Smooth muscle cell (in vitro differentiated cells): ENCODE data around the gene TECPR2. TPM values are rescaled to one million over a fixed set of nuclear protein-coding genes. Genes with fewer than 3 reads are reported as not detected.

ENCODE experiments used
- DNase-seq: peaks from one replicate; lab custom pipeline; 2025; ENCODE audit not compliant: unreplicated experiment; lab: John Stamatoyannopoulos, UW
- H2AFZ ChIP-seq: fragments of 200-600 bp; sonication (generic); 2 replicates; pipeline ENCODE4 v1.6.0; 2016; ENCODE audit warnings: antibody characterized with exemption, low read depth, mild to moderate bottlenecking
- H3F3A ChIP-seq: fragments of 200-600 bp; sonication (generic); 2 replicates; pipeline ENCODE4 v1.6.0; 2017; ENCODE audit warnings: antibody characterized with exemption, low read depth
- H3K27ac ChIP-seq: fragments of 200-600 bp; sonication (generic); 2 replicates; pipeline ENCODE4 v1.5.1; 2016; ENCODE audit warnings: low read depth, mild to moderate bottlenecking
- H3K27me3 ChIP-seq: fragments of 200-600 bp; sonication (generic); 2 replicates; pipeline ENCODE4 v1.6.1; 2016; ENCODE audit warnings: low read depth, mild to moderate bottlenecking
- H3K36me3 ChIP-seq: fragments of 200-600 bp; sonication (generic); 2 replicates; pipeline ENCODE4 v1.5.1; 2016; ENCODE audit warnings: low read depth
- H3K4me1 ChIP-seq: fragments of 200-600 bp; sonication (generic); 2 replicates; pipeline ENCODE4 v1.5.1; 2016; ENCODE audit warnings: low read depth
- H3K4me2 ChIP-seq: fragments of 200-600 bp; sonication (generic); 2 replicates; pipeline ENCODE4 v1.6.0; 2016; ENCODE audit warnings: mild to moderate bottlenecking
- H3K4me3 ChIP-seq: fragments of 200-600 bp; sonication (generic); 2 replicates; pipeline ENCODE4 v1.5.1; 2016; ENCODE audit warnings: mild to moderate bottlenecking
- H3K79me2 ChIP-seq: fragments of 200-600 bp; sonication (generic); 2 replicates; pipeline ENCODE4 v1.6.0; 2016; ENCODE audit warnings: low read depth, mild to moderate bottlenecking
- H3K9ac ChIP-seq: fragments of 200-600 bp; sonication (generic); 2 replicates; pipeline ENCODE4 v1.6.0; 2016; ENCODE audit warnings: low read depth
- H3K9me3 ChIP-seq: fragments of 200-600 bp; sonication (generic); replicated peaks from 2 replicates; pipeline ENCODE4 v1.5.1; 2016; ENCODE audit warnings: low read depth
- H4K20me1 ChIP-seq: fragments of 200-600 bp; sonication (generic); 2 replicates; pipeline ENCODE4 v1.6.0; 2016; ENCODE audit warnings: low read depth
- CTCF ChIP-seq: fragments of 200-600 bp; sonication (generic); IDR thresholded peaks from 2 replicates; pipeline ENCODE4 v1.5.1; 2017; ENCODE audit warnings: borderline replicate concordance, mild to moderate bottlenecking, antibody characterized with exemption; ENCODE audit not compliant: insufficient read depth, poor library complexity, severe bottlenecking
- WGBS: methylation state at CpG from one replicate; pipeline ENCODE4 v1.1.7; 2016; ENCODE audit warnings: low lambda C conversion rate; 5-methylcytosine and 5-hydroxymethylcytosine counted together
- polyA plus RNA-seq: library from polyadenylated mRNA; unstranded; fragments of >200 nt; fragmentation: Nextera tagmentation; extraction: Ambion mirVana; gene quantifications from 2 replicates; pipeline ENCODE4 v1.2.1, GENCODE V29; 2016
- total RNA-seq: library from RNA; depleted of rRNA; stranded (reverse); fragments of >200 nt; gene quantifications from 2 replicates; pipeline ENCODE4 v1.2.3, GENCODE V29; 2014

The TECPR2 gene
- total and polyA plus RNA-seq, 2 experiments from 2014 or later: 11.0 to 12.2 TPM

- no peak for TF ChIP-seq CTCF
- no peak overlapping the region for H3K4me2 ChIP-seq
- no peak overlapping the region for H3K4me3 ChIP-seq
- no peak for DNase-seq
- no peaks in the 10 kb centered on the region for H4K20me1 ChIP-seq
- H3K27me3 ChIP-seq: no peaks in the 10 kb centered on the region
- H3K79me2 ChIP-seq: no peaks in the 10 kb centered on the region
- H3K36me3 ChIP-seq: peaks cover 12% of the 10 kb centered on the region
- H3K9ac ChIP-seq: no peak overlapping the region
- no peak overlapping the region for H3K27ac ChIP-seq
- H3K4me1 ChIP-seq: no peaks in the 10 kb centered on the region
- H2AFZ ChIP-seq: no peak overlapping the region
- no peaks in the 10 kb centered on the region for H3F3A ChIP-seq
- H3K9me3 ChIP-seq: no peaks in the 10 kb centered on the region
These were observed 46.0 kb downstream of the TECPR2 start for GRCh38 chr14:102408724-102409123.

GRCh38 chr14:102415671-102416070, 52.9 kb downstream of the TECPR2 start:
- no peaks in the 10 kb centered on the region for H3K79me2 ChIP-seq
- H3F3A ChIP-seq: no peaks in the 10 kb centered on the region
- no peaks in the 10 kb centered on the region for H3K36me3 ChIP-seq
- no peak for TF ChIP-seq CTCF
- H3K27ac ChIP-seq: no peak overlapping the region
- DNase-seq: no peak
- no peaks in the 10 kb centered on the region for H3K27me3 ChIP-seq
- H3K4me1 ChIP-seq: no peaks in the 10 kb centered on the region
- H3K9me3 ChIP-seq: no peaks in the 10 kb centered on the region
- H2AFZ ChIP-seq: no peak overlapping the region
- 90% methylated on average over 16 of the region's 16 CpGs for WGBS
- no peak overlapping the region for H3K4me3 ChIP-seq
- H3K9ac ChIP-seq: no peak overlapping the region
- H4K20me1 ChIP-seq: no peaks in the 10 kb centered on the region
- no peak overlapping the region for H3K4me2 ChIP-seq

- Histone ChIP-seq H3K36me3 (no peaks in the 10 kb centered on the region), H3K9me3 (no peaks in the 10 kb centered on the region), H3K4me1 (no peaks in the 10 kb centered on the region), H2AFZ (no peak overlapping the region), H3K79me2 (no peaks in the 10 kb centered on the region), H4K20me1 (no peaks in the 10 kb centered on the region), H3K9ac (no peak overlapping the region), H3K27me3 (no peaks in the 10 kb centered on the region), H3K4me2 (no peak overlapping the region), H3F3A (no peaks in the 10 kb centered on the region), H3K27ac (no peak overlapping the region), H3K4me3 (no peak overlapping the region)
- DNase-seq: no peak
- 97% methylated on average over 9 of the region's 9 CpGs for WGBS
- no peak for TF ChIP-seq CTCF
These were observed 54.3 kb downstream of the TECPR2 start for GRCh38 chr14:102417001-102417431.

- H4K20me1 ChIP-seq: no peaks in the 10 kb centered on the region
- H3K9me3 ChIP-seq: no peaks in the 10 kb centered on the region
- H3F3A ChIP-seq: no peaks in the 10 kb centered on the region
- no peak overlapping the region for H3K4me3 ChIP-seq
- no peak overlapping the region for H3K9ac ChIP-seq
- DNase-seq: no peak
- no peaks in the 10 kb centered on the region for H3K36me3 ChIP-seq
- H3K4me2 ChIP-seq: no peak overlapping the region
- no peaks in the 10 kb centered on the region for H3K27me3 ChIP-seq
- no peak for TF ChIP-seq CTCF
- WGBS: 100% methylated on average over 5 of the region's 12 CpGs
- no peaks in the 10 kb centered on the region for H3K79me2 ChIP-seq
- H3K27ac ChIP-seq: no peak overlapping the region
- H2AFZ ChIP-seq: no peak overlapping the region
- no peaks in the 10 kb centered on the region for H3K4me1 ChIP-seq
These were observed 54.9 kb downstream of the TECPR2 start for GRCh38 chr14:102417646-102418045.
